K562 (cell line): ENCODE measurements around the gene CPSF4. TPM values are rescaled to one million over a fixed set of nuclear protein-coding genes. Genes with fewer than 3 reads are reported as not detected.
A peak's percentile ranks its signal among the peaks of the same experiment; 100 is the strongest.

Experiments
- AFF4 ChIP-seq: sonication (generic); formaldehyde crosslinking; IDR thresholded peaks from 2 replicates; pipeline ENCODE4 v1.8.0; 2023; ENCODE audit warnings: mild to moderate bottlenecking, missing genetic modification reagents
- CC2D1A ChIP-seq: fragments of 450-650 bp; IDR thresholded peaks from 2 replicates; pipeline ENCODE4 v1.6.1; 2017; ENCODE audit warnings: mild to moderate bottlenecking
- CHD2 ChIP-seq: IDR thresholded peaks from 2 replicates; pipeline ENCODE4 v1.6.1; 2011; ENCODE audit warnings: low read depth, low read length
- CTCF ChIP-seq, 3 experiments: IDR thresholded peaks in 2 of 3; conservative IDR thresholded peaks in 1 of 3; 2 replicates each; pipeline ENCODE4 v1.5.1; 2011 to 2012; ENCODE audit warnings: low read length in 3 of 3, mild to moderate bottlenecking in 3 of 3, control low read depth in 2 of 3, improper control_type of control experiment in 1 of 3, inconsistent platforms in 1 of 3, low read depth in 1 of 3, mixed read lengths in 1 of 3, moderate library complexity in 1 of 3; ENCODE audit not compliant: insufficient read depth in 2 of 3
- DACH1 ChIP-seq: fragments of 450-650 bp; IDR thresholded peaks from 2 replicates; pipeline ENCODE4 v1.6.1; 2018; ENCODE audit not compliant: partially characterized antibody
- ETV1 ChIP-seq: fragments of 450-650 bp; conservative IDR thresholded peaks from 2 replicates; pipeline ENCODE4 v1.6.1; 2016; ENCODE audit warnings: missing genetic modification characterization, control low read depth, low read depth, missing compliant biosample characterization
- FOXO4 ChIP-seq: fragments of 450-650 bp; formaldehyde crosslinking; IDR thresholded peaks from 2 replicates; pipeline ENCODE4 v1.4.0; 2020; ENCODE audit warnings: mild to moderate bottlenecking, moderate library complexity
- GATAD2B ChIP-seq: fragments of 450-650 bp; IDR thresholded peaks from 2 replicates; pipeline ENCODE4 v1.6.1; 2017; ENCODE audit warnings: mild to moderate bottlenecking, borderline replicate concordance
- IFI16 ChIP-seq: fragments of 250-450 bp; sonication (Bioruptor Pico); IDR thresholded peaks from 2 replicates; pipeline ENCODE4 v2.1.2; 2022; ENCODE audit warnings: mild to moderate bottlenecking, inconsistent platforms
- MTA1 ChIP-seq: fragments of 450-650 bp; IDR thresholded peaks from 2 replicates; pipeline ENCODE4 v1.6.1; 2017; ENCODE audit warnings: borderline replicate concordance
- MTA2 ChIP-seq: fragments of 450-650 bp; IDR thresholded peaks from 2 replicates; pipeline ENCODE4 v1.6.1; 2016; ENCODE audit warnings: low read depth
- NFIX ChIP-seq: fragments of 250-450 bp; sonication (Bioruptor Pico); IDR thresholded peaks from 2 replicates; pipeline ENCODE4 v1.4.0; 2020; ENCODE audit warnings: low read depth, mild to moderate bottlenecking, moderate library complexity
- NKRF ChIP-seq: fragments of 450-650 bp; IDR thresholded peaks from 2 replicates; pipeline ENCODE4 v1.6.1; 2016; ENCODE audit warnings: borderline replicate concordance
- SP2 ChIP-seq: IDR thresholded peaks from 2 replicates; pipeline ENCODE4 v1.6.1; 2011; ENCODE audit warnings: mild to moderate bottlenecking, low read depth, low read length, moderate library complexity; ENCODE audit not compliant: poor library complexity, severe bottlenecking; ENCODE audit errors: extremely low read depth
- TARDBP ChIP-seq: fragments of 450-650 bp; IDR thresholded peaks from 2 replicates; pipeline ENCODE4 v1.6.1; 2016
- TGIF2 ChIP-seq: sonication (generic); formaldehyde crosslinking; IDR thresholded peaks from 2 replicates; pipeline ENCODE4 v1.8.1; 2022; ENCODE audit warnings: mild to moderate bottlenecking, missing genetic modification reagents, moderate library complexity
- WHSC1 ChIP-seq: IDR thresholded peaks from one replicate; pipeline ENCODE4 v1.6.1; 2012; ENCODE audit warnings: low read length, control low read depth, inconsistent platforms
- ZNF586 ChIP-seq: fragments of 450-650 bp; formaldehyde crosslinking; conservative IDR thresholded peaks from 2 replicates; pipeline ENCODE4 v1.4.0; 2020; ENCODE audit warnings: mild to moderate bottlenecking, moderate library complexity
- ZNF717 ChIP-seq: fragments of 250-450 bp; sonication (Bioruptor Pico); IDR thresholded peaks from 2 replicates; pipeline ENCODE4 v1.5.0; 2021
- polyA plus RNA-seq, 8 experiments: library from polyadenylated mRNA; depleted of rRNA in 4 of 8; stranded (reverse) in 5 of 8; unstranded in 3 of 8; fragments of >200 nt; fragmentation: Nextera tagmentation in 2 of 8; fragmentation: Illumina TruSeq in 1 of 8; extraction: Ambion mirVana in 2 of 8; extraction: Trizol in 1 of 8; gene quantifications; 2 replicates each; pipeline versions ENCODE4 v1.2.1 to v1.2.3, GENCODE V29; 2011 to 2014; ENCODE audit warnings: inconsistent platforms in 1 of 8, missing spikeins in 1 of 8
- total RNA-seq, 7 experiments: library from RNA; depleted of rRNA in 6 of 7; stranded (reverse); fragments of >200 nt in 6 of 7; fragmentation: Illumina TruSeq in 2 of 7; extraction: Trizol in 2 of 7; gene quantifications; 2 replicates each; pipeline versions ENCODE4 v1.2.1 to v1.2.3, GENCODE V29; 2011 to 2021; ENCODE audit warnings: low replicate concordance in 1 of 7

Gene CPSF4
- total and polyA plus RNA-seq, 9 of the 15 experiments (the other 6 are each of a cell fraction or from before 2014, with no cell fraction given), result 16.9 to 118 (median 71.7) TPM

GRCh38 chr7:99504603-99505323 lies 66.0 kb downstream of the CPSF4 start, which contains the start of gene ZKSCAN5 (continued):
- no peak; the same call in 1 of the 2 replicates for TF ChIP-seq NKRF
- TF ChIP-seq FOXO4 (CRISPR knock-in tag), result no peak
- peak; percentile 69 for TF ChIP-seq TARDBP
- TF ChIP-seq CHD2, result no peak; the same call in 1 of the 2 replicates
- TF ChIP-seq TGIF2 (CRISPR knock-in tag), result 0 out of 2 replicates have a peak, but pooled peaks have one; percentile 50
- TF ChIP-seq GATAD2B, result no peak
- TF ChIP-seq AFF4 (CRISPR knock-in tag), result 0 out of 2 replicates have a peak, but pooled peaks have one; percentile 90
- 0 out of 2 replicates have a peak, but pooled peaks have one; percentile 46 for TF ChIP-seq CC2D1A
- peak; percentile 91 for TF ChIP-seq MTA1
- 0 out of 2 replicates have a peak, but pooled peaks have one; percentile 9 for TF ChIP-seq MTA2
- no peak for TF ChIP-seq IFI16 (CRISPR knock-in tag)
- TF ChIP-seq WHSC1, result no peak
- no peak for TF ChIP-seq ZNF586 (CRISPR knock-in tag)
- TF ChIP-seq DACH1, result peak; percentile 96
- no peak for TF ChIP-seq ZNF717 (CRISPR knock-in tag)
- peak; percentile 93 for TF ChIP-seq ETV1 (tag)
- peak; percentile 99 for TF ChIP-seq SP2
- 0 out of 6 replicates have a peak, but pooled peaks of 1 of the 3 experiments have one; percentile 8 for TF ChIP-seq CTCF (IDR thresholded peaks at IDR 0.05 in 2 of 3, conservative IDR thresholded peaks at IDR 0.05 in 1 of 3; ENCODE audit: insufficient read depth in 2 of 3, low read depth in 1 of 3, low read length in 3 of 3)
- no peak for TF ChIP-seq NFIX (CRISPR knock-in tag)
